ENCODE data around the gene LGALS1.

Gene LGALS1

GRCh38 chr22:37704645-37705044 lies 29.2 kb downstream of the LGALS1 start:
- TF ChIP-seq CTCF (IDR thresholded peaks at IDR 0.05; ENCODE audit: control insufficient read depth, extremely low read depth, insufficient read depth), result no peak
- H3K4me3 ChIP-seq (ENCODE audit: low read depth, low read length), result no peak overlapping the region
- DNase-seq (ENCODE audit: low read depth), result no peak

- TF ChIP-seq CTCF (IDR thresholded peaks at IDR 0.05; ENCODE audit: control insufficient read depth, extremely low read depth, insufficient read depth), result no peak
- no peak for DNase-seq (ENCODE audit: low read depth)
Measured at GRCh38 chr22:37705205-37705604, 29.8 kb downstream of the LGALS1 start.

DNA sequence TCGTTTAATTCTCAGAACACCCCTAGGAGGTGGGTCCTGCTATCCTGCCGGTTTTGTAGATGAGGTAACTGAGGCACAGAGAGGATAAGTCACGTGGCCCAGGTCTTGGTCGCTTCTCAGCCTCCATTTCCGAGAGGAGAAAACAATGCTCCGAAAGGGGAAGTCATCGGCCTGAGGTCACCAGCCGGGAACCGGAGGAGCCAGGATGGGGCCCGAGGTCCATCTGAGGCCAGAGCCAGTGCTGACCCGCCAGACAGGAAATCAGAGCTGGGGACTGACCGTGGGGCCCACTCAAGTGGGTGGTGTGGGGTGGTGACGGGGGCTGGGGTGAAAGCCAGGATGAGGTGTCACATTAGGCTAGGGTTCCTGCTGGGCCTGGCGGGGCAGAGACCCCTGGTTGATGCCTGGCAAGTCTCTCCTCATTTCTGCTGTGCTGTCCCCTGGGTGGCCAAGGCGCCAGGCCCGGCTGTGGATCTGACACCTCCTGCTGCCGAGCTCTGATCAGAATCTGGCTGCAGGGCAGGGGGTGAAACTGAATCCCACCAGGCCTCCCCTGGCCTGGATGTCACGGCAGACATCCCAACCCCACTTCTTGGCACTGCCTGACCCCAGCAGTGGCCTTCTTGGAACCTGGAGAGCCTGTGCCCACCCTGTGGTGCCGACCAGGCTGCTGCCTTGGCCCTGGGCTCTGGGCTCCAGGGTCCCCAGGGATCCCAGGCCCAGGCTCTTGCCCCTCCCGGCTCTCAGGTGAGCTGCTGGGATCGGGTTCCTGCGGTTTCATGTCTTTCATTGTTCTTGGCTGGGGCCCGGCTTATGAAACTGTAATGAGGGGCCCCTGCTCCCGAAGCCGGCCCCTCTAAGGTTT lies 33.4 kb downstream of the LGALS1 start:
- H3K4me3 ChIP-seq (ENCODE audit: low read depth, low read length), result no peak overlapping the region
- TF ChIP-seq CTCF (IDR thresholded peaks at IDR 0.05; ENCODE audit: control insufficient read depth, extremely low read depth, insufficient read depth), result no peak
- no peak for DNase-seq (ENCODE audit: low read depth)

More at GRCh38 chr22:37705205-37705604, 29.8 kb downstream of the LGALS1 start:
- H3K4me3 ChIP-seq (ENCODE audit: low read depth, low read length), result no peak overlapping the region

DNA sequence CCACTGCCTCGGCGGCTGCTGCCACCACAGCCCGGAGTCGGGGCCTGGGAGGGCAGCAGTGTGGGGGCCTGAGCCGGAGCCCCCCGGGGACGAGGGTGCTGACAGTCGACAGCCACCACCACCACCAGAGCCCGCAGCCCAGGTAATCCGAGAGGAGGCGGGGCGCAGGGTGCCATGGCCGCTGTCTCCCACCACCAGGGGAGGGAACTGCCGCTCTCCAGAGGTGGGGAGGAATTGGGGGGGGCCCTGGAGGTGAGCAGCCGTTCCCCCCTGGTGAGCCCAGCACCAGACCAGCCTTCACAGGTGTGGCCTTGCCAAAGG lies 34.0 kb downstream of the LGALS1 start:
- no peak for DNase-seq (ENCODE audit: low read depth)
- no peak for TF ChIP-seq CTCF (IDR thresholded peaks at IDR 0.05; ENCODE audit: control insufficient read depth, extremely low read depth, insufficient read depth)
- H3K4me3 ChIP-seq (ENCODE audit: low read depth, low read length), result no peak overlapping the region

GRCh38 chr22:37710675-37711074 lies 35.2 kb downstream of the LGALS1 start:
- no peak for TF ChIP-seq CTCF (IDR thresholded peaks at IDR 0.05; ENCODE audit: control insufficient read depth, extremely low read depth, insufficient read depth)
- no peak overlapping the region for H3K4me3 ChIP-seq (ENCODE audit: low read depth, low read length)
- no peak for DNase-seq (ENCODE audit: low read depth)

GRCh38 chr22:37711490-37711889 lies 36.1 kb downstream of the LGALS1 start:
- no peak for DNase-seq (ENCODE audit: low read depth)
- H3K4me3 ChIP-seq (ENCODE audit: low read depth, low read length), result no peak overlapping the region
- TF ChIP-seq CTCF (IDR thresholded peaks at IDR 0.05; ENCODE audit: control insufficient read depth, extremely low read depth, insufficient read depth), result no peak

- H3K4me3 ChIP-seq (ENCODE audit: low read depth, low read length), result no peak overlapping the region
- no peak for DNase-seq (ENCODE audit: low read depth)
- TF ChIP-seq CTCF (IDR thresholded peaks at IDR 0.05; ENCODE audit: control insufficient read depth, extremely low read depth, insufficient read depth), result no peak
Measured at GRCh38 chr22:37713761-37714160, 38.3 kb downstream of the LGALS1 start.
